GM18909 (cell line): ENCODE results near the gene ALKBH6.

Source experiments
- ATAC-seq: cut with Tn5 transposase; IDR thresholded peaks from one replicate; pipeline ENCODE4 v1.9.1; 2021; ENCODE audit warnings: mild to moderate bottlenecking; ENCODE audit not compliant: unreplicated experiment, poor library complexity

ALKBH6 gene

DNA sequence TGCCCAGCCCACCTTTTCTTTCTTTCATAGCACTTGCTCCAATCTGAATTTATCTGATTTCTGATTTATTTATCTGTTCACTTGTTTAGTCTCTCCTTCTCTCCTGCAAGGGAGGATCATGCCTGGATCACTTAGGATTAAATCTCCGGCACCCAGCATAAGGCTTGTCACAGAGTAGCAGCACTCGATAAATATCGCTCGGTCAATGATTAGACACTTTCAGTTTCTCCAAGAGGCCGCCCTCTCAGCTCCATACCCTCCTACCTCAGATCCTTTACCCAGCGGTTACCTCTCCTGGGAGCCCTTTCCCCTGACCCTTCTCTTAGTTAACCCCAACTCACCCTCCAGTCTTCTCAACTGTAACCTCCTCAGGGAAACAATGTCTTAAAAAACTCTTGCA is 17.3 kb upstream of the ALKBH6 start:
- no peak for ATAC-seq

DNA sequence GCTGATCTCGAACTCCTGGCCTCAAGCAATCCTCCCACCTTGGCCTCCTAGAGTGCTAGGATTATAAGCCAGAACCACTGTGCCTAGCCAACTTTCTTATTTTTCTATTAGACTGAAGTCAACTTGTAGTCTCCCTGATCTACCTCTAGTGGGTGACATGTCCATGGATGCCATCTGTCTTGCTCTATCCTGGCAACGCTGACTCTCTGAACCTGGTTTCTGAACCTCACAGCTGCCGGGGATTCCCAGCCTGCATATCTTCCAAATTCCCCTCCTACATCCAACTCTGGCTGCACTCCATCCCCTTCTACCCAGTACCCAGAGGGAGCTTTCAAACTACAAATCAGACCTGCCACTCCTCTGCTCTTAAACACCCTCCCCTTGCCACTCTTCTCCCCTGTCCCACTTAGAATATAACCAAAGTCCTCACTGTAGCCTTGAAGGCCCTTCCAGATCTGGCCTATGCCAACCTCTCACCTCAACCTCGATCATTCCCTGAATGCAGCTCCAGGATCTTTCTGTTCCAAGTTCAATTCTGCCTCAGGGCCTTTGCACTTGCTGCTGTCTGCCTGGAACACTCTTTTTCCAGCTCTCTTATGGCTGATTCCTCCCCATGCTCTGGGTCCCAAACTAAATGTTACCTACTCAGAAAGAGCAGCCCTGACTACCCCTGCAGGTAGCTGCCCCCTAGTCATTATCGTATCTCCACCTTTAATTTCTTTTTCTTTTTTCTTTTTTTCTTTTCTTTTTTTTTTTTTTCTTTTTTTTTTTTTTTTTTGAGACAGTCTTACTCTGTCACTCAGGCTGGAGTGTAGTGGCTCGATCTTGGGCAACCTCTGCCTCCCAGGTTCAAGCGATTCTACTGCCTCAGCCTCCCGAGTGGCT is 16.5 kb upstream of the ALKBH6 start:
- no peak for ATAC-seq

DNA sequence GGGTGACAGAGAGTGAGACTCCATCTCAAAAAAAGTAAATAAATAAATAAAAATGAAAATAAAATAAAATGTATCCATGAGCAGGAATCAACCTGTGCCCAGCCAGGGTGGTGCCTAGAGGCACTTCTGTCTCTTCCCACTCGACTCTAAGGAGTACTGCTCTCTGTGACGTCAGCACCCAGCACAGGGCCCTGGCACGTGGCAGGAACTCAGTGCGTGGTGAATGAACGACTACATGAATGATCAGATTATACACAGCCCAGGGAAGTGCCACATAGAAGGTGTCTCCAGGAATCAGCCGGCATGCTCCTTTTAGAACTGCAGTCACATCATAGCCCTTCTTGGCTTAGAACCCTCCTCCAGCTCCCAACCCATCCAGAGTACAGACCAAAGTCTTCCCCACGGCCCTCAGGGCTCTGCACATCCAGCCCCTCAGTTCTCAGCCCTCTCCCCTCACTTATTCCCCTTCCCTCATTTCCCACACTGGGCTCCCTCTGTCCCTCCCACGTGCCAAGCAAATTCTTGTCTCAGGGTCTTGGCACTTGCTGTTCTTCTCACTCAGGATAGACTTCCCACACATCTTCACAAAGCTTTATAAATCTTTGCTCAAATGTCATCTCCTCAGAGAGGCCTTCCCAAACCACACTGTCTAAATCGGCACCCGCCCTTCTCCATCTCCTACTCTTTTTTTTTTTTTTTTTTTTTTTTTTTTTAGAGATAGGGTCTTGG is 14.5 kb upstream of the ALKBH6 start:
- ATAC-seq = no peak

DNA sequence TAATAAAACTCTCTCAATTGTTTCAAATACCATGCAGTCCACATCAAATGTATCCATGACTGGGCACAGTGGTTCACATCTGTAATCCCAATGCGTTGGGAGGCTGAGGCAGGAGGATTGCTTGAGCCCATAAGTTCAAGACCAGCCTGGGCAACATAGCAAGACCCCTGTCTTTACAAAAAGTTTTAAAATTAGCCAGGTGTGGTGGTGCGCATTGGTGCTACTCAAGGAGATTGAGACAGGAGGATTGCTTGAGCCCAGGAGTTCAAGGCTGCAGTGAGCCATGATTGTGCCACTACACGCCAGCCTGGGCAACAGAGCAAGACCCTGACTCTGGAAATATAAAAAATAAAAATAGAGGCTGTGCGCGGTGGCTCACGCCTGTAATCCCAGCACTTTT is 13.7 kb upstream of the ALKBH6 start:
- ATAC-seq = no peak

DNA sequence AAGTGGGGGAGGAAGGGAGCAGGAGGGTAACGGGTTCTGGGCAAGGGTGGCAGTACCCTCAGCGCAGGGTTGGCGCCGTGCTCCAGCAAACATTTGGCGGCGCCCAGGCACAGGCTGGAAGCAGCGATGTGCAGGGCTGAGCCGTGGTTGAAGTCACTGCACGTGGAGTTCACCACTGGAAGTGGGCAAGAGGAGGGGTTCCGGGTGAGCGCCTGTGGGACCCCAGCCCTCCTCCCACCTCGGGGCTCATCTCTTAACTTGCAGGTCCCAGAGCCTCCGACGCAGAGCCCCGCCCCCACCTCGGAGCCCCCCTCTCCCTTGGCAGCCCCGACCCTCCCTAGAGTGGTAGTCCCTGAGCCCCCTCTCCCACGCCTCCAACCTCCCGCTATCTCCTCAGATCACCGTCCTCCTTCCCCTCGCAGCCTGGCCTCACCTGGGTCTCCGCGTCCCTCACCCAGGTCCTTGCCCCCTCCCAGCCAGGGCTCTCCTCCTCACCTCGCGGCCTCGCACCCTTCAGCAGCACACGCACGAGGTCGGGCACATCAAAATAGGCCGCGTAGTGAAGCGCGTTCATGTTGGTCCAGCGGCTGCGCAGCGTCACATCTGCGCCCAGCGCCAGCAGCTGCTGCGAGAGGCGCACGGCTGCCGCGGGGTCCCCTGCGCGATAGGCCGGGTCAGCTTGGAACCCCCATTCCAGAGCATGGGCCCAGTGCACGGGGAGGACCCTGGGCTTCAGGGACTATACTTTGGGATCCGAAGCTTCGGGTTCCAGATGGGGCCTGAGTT is 12.3 kb upstream of the ALKBH6 start:
- ATAC-seq = no peak

DNA sequence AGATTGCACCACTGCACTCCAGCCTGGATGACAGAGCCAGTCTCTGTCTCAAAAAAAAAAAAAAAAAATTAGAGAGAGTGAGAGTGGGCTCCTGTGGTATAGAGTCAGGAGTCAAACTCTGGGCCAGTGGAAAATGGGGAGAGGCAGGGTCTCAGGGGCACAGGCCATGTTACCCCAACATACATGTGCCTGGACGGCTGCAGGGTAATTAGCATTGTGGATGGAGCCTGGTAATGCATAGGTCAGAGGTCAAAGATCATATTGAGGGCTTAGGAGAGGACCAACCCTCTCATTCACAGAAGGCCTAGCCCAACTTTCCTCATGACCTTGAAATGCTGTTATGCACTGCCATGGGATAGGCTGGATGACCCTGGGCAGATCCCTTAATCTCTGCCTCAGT is 11.5 kb upstream of the ALKBH6 start:
- ATAC-seq = no peak

DNA sequence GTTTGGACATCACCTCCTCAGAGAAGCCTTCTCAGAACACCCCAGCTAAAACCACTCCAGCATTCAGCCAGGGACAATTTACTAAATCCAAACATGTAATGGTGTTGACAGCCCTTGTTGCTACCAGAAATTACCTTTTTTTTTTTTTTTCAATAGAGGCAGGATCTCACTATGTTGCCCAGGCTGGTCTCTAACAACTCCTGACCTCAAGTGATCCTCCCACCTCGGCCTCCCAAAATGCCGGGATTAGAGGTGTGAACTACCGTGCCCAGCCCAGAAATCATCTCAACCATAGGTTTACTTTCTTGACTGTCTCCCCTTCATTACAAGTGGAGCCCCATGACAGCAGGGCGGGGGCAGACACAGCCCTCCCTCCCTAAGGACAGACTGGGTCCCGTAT is 9.4 kb upstream of the ALKBH6 start:
- ATAC-seq = no peak

DNA sequence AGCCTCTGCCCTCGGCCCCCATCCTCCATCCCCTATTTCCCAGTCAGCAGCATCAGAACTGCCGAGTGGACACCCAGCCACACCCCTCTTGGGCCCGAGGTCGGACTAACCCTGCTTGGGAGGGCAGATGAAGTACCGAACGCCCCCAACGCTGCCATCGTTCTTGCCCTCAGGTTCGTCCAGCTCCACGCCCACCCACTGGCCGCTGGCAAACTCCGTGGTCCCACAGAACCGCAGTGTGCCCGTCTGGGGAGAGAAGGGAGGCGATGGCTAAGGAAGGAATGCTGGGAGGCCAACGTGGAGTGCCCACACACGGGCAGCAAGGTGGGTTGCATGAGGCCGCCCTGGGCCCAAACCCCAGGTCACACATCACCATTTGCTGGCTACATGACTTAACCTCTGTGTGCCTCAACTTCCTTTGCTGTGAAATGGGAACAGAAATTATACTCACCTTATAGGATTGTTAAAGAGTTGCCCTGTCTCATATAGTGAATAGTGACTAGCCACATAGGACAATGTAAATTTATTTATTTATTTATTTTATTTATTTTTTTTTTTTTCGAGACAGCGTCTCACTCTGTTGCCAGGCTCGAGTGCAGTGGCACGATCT is 5.2 kb upstream of the ALKBH6 start:
- ATAC-seq = no peak

DNA sequence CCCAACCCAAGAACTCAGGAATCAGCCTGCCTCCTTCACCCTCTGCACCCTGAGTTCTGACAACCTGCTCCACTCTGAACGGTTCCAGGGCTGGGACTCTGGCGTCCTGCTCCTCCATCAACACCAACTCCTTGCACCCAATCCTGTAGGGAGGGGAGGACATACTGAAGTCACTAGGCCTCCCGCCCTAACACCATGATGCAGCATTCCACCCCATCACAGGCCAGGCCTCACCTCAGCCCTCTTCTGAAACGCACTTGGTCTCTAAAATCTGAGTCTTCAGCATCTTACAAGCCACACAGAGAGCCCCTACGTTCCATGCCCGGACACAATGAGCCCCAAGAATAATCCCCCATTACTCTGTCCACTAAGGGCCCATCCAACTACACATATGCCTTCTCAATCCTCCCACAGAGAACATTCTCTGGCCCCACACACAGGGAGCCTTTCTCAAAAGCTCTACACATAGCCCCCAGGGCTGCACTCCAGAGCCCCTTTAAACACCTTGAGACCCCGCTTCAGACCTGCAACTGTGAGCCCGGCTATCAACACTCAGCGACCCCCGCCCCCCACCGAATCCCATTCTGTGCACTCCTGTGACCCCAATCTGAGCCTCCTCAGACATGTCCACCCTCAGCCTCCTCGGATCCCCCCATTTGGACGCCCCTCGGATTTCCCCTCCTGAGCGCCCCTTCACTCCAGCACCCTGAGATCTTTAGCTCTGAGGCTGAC is 567 bp downstream of the ALKBH6 start:
- no peak for ATAC-seq

DNA sequence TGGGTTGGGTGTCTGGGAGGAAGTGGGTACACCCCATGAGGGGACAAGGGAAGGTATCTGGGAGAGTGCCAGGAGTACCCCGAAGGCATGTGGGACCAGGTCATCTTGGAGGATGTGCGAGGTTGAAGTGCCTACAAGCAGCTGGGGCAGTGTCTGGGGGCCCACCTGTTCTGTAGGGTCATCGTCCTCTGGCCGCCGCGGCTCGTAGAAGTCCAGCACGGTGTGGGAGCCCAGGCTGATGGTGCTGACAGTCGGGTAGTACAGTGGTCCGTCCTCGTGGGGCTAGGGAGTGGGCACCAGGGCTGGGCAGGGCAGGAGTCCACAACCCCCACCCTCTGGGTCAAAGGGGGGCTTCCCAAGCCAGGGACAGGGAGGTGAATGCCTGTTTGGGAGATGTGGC is 3.6 kb downstream of the ALKBH6 start:
- ATAC-seq = no peak

DNA sequence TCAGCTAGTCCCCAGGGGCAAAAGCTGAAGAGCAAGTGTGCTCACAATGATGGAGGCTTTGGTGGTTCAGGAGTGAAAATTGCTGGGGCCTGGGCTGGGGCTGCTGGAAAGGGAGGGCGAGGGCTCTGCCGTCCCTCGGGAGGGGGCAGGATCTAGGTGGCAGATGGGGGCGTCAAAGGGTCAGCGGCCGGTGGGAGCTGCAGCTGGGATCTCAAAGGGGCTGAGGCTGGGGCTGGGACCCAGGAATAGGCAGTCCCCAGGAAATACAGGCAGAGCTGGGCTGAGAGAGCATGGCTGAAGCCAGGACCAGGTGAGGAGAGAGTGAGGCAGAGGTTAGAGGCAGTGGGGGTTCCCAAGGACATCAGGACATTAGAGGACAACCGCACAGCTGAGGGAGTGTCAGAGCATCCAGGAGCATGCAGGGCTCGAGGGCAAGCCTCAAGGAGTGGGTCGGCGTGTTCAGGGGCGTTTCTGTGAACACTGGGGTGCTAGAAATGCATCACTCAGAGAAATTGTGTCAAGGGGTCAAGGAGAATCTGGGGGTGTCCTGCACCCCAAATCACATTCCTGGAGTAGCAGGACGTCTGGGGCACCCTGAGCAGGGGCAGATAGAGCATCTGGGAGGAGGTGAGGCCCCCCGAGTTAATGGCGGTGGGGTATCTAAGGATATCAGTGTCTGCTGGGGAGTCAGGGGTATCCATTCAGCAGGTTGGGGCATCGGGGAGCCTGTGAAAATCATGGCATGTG is 4.2 kb downstream of the ALKBH6 start:
- ATAC-seq = no peak

DNA sequence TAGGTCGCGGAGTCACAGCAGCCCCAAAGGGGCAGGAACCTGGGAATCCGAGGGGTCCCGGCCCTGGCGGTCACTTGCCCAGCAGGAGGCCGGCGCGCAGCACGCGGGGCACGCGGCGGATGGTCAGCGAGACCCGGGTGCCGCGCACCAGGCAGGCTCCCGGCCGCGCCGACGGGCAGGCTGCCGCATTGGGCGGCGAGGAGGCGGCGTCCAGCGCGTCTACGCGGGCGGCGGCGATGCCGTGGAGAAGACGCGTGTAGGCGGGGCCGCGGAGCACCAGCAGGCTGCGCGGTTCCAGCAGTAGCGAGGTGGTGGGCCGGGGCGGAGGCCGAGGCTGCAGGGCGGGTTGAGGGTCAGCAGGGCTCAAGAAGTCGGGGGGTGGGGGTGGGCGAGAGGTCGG is 4.8 kb downstream of the ALKBH6 start:
- ATAC-seq = no peak

DNA sequence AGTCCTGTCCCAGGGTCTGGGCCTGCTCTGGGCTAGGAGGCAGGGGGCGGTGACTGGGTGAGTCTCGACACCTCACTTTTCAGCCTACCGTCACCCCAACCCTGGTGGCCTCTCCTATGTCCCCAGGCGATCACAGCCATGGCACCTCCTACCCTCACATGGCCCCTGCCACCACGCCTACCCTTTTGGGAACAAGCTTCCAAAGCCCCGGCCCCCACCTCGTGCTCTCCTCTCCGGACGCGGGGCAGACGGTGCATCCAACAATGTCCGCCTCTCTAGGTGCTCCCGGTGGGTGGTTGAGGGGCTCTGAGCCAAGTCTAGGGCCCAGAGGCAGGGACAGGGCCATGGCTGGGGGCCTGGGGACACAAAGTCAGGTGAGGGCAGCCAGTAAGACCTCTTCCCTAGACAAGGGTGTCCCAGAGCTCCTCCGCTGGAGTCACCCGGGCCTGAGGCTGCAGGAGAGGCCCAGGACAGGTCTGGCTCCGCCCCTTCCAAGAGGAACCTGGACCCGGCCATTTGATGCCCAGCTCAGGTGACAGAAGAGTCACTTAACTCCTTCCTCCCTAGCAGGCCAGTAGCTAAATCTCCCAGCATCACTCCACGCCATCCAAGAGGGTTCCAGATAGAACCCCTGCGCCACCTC is 5.6 kb downstream of the ALKBH6 start, which contains the start of gene SYNE4:
TSS of gene SYNE4 (minus strand) at position 478 of the 643 bp plus-strand sequence. CDS start at position 346, 132 bp downstream.
- ATAC-seq = no peak

DNA sequence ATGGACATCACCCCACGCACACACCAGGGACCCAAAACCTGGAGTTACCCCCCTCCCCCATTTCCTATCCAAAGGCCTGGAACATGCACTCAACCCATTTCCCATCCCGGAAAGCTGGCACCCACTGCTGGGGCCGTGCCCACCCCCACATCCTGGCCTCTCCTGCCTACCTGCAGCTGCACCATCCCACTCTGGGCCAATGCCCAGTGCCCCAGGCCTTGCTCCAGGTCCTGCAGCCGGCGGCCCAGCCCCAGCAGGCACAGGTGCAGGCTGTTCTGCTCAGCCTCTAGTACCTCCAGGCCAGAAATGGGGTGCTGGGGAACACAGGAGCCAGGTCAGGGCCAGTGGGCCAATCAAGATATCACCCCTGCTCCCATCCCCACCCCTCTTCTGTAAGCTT is 7.1 kb downstream of the ALKBH6 start:
- ATAC-seq = no peak

DNA sequence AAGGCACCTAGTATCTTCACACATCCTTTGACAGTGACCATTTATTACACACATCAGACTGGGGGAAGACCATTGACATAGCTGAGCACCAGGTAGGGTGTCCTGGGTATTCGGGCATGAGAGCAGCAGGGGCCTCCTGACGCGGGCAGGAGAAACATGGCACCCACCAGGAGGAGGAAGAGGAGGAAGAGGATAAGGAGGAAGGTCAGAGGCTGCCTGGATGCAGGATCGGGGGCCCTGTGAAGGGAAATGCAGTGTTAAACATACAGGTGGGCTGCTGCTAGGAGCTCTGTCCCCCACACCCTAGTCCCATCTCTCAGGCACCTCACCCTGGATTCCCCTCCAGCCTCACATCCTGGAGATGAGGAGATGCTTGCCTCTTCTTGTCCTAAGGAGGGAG is 10.7 kb downstream of the ALKBH6 start:
- ATAC-seq = no peak

DNA sequence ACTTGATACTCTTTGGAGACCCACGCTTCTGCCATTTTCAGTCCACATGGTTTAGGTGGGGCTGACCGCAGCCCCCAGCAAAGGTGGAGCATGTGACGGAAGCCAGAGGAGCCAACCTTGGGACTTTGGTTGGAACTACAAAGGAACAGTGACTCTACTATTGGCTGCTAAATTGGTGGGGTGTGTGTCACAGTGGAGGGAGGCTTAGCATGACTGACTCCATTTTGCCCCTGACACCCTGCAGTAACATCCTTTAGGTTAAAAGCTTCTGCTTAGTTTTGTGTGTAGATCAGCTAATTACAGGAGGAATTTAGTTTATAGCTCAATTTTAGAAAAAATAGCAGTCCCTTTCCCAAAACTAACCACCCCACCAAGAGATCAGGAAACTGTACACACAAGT is 12.4 kb downstream of the ALKBH6 start:
- ATAC-seq = no peak

DNA sequence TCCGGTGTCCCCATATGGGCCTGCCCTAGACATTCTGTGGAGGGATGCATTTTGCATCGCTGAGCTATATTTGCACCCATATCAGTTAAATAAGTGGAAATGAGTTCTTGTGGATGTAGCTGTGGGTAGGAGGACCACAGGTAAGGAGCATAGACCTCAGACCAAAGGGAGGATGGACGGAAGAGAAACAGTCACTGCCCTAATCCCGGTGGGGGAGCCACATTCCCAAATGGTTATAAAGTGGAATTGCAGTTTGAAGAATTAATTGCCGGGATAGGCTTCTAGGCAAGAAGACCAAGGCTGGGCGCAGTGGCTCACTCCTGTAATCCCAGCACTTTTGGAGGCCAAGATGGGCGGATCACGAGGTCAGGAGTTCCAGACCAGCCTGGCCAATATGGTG is 17.2 kb downstream of the ALKBH6 start:
- ATAC-seq = no peak
